Measurements from ENCODE around the gene FAM98C.

The FAM98C gene

GRCh38 chr19:38378866-38379265 lies 24.0 kb upstream of the FAM98C start:
- no peak for DNase-seq

GRCh38 chr19:38381138-38381537 lies 21.8 kb upstream of the FAM98C start:
- DNase-seq: no peak

DNA sequence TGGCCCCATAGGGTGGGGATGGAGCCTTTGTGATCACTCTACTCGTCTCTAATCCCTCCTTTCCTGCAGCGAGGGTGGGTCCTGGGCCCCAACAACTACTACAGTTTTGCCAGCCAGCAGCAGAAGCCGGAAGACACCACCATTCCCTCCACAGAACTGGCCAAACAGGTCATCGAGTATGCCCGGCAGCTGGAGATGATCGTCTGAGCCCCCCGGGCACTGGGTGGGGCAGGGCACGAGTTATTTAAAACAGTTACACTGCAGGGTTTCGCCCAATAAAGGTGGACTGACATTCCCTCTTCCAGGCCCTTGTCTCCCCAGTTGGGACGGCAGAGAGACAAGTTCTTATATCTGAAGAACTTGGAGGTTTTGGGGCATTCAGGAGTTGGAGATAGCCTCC lies 19.7 kb upstream of the FAM98C start:
- DNase-seq: no peak

GRCh38 chr19:38383743-38384142 lies 19.1 kb upstream of the FAM98C start:
- no peak for DNase-seq

GRCh38 chr19:38384209-38385027 lies 18.5 kb upstream of the FAM98C start:
- DNase-seq: no peak

GRCh38 chr19:38385057-38385803 lies 17.7 kb upstream of the FAM98C start:
- DNase-seq: no peak

- no peak for DNase-seq
Measured at GRCh38 chr19:38385804-38386257, 17.1 kb upstream of the FAM98C start.

DNA sequence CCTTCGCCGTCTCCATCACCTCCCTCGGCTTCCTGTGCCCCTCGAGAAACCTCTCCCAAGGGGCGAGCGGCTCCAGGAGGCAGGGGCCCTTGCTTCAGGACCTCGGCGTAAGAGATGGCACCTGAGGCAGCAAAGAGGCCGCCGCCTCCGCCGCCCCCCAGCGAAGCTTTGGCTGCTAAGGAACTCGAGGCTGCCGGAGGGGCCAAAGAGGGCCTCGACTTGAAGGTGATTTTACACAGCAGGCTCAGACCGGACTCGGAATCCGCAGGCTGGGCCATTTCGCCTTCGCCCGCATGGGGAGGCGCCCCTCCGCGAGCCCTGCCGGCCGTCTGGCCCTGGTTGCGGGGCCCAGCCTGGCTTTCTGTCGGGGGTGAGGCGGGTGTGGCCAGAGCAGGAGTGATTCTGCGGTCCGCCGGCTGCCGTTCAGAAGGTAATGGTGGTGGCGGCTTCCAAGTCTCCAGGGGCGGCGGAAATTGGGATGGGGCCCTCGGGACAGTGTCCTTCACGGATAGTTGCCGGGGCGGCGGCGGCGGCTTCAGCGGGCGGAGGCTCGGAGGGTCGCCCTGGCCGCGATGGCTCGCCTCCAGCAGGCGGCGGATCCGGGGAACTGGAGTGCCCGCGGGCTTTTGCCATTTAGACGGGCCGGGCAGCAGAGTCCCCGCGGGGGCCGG lies 16.5 kb upstream of the FAM98C start:
- DNase-seq: no peak

DNA sequence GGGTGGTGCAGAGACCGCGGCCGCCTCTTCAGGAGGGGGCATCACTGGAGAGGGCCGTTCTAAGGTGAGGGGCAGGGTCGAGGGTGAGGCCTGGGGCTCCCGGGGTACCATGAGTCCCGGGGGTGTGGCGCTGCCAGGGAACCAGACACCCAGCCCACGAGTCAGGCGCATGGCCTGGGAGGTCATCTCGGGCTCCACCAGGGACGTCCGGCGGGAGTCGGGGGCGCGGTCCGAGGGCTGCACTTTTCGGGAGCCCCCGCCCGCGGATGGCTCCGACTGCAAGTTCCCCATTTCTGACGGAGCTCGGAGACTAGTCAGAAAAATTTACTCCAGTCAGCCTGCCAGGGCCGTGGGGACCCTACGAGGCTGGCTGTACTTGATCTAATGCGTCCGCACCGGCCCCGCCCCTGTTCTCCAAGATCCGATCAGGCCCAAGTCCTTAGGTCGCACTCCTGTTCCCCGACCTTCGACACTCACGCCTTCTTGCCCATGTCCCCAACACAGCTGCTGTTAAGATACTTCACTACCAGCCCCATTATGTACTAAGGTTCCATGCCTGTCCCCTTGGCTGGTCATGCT lies 15.8 kb upstream of the FAM98C start:
- no peak for DNase-seq

GRCh38 chr19:38387550-38388348 lies 15.1 kb upstream of the FAM98C start, which contains the start of gene GGN:
Gene GGN (minus strand): TSS chr19:38388034. CDS start chr19:38387261, 773 bp downstream.
- peak; percentile 41 for DNase-seq

DNA sequence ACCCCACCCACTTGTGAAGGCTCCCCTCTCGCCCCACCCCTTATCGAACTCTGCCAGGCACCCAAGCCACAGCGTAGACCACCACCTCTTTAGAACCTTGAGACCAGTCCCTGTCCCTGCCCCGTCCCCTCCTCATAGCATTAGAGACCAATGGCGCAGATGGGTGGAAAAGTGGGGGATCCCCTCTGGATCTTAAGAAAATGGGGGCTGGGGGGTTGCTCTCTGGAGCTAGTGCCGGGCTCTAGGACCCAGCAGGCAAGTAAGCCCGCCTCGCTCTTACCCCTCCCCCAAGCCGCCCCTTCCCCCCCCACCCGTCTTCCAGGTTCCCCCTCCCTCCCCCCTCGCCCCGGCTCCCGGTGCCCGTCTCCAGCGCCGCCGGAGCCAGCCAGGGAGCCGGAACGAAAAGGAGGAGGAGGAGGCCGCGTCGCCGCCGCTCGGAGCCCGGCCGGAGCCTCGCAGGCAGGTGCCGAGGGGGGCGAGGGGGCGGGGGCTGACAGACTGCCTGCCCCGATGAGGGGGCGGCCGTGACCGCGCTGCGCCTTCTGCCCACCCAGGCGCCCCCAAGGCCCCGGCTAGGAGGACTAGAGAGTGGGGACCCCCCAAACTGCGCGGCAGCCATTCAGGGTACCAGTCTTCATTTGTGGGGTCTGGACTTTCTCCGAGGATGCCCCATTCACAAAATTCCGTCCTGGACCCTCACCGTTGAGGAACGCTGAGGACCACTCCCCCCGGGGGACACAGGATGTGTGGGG lies 14.4 kb upstream of the FAM98C start, which contains the start of gene SPRED3:
Gene SPRED3, plus strand, starts transcription at position 349 of the 752 bp plus-strand sequence. CDS start 1,606 bp downstream, outside the sequence.
- peak; percentile 69 for DNase-seq

GRCh38 chr19:38389101-38389925 lies 13.6 kb upstream of the FAM98C start:
- DNase-seq: peak; percentile 35

- DNase-seq: no peak
Measured at GRCh38 chr19:38389957-38390924, 12.7 kb upstream of the FAM98C start.

DNA sequence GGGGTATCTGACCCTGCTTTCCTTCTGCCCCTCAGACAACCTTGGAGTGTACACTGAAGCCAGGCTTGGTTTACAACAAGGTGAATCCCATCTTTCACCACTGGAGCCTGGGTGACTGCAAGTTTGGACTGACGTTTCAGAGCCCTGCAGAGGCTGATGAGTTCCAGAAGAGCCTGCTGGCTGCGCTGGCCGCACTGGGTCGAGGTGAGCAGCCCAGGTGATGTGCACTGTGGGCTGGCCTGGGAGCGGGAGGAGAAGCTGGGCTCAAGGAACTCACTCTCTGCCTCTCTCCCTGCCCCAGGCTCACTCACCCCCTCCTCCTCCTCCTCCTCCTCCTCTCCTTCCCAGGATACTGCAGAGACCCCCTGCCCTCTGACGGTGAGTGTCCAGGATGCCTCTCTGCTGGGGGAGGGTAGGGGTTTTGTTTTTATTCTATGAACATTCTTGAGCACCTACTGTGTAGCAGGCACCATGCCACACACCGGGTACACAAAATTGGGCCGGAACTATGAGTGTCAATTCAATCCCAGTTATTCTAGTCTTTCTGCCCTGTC lies 10.9 kb upstream of the FAM98C start:
- DNase-seq: no peak

GRCh38 chr19:38392707-38393308 lies 10.1 kb upstream of the FAM98C start:
- no peak for DNase-seq

- no peak for DNase-seq
Measured at GRCh38 chr19:38394488-38394887, 8.4 kb upstream of the FAM98C start.

- no peak for DNase-seq
Measured at GRCh38 chr19:38395381-38396114, 7.3 kb upstream of the FAM98C start.

DNA sequence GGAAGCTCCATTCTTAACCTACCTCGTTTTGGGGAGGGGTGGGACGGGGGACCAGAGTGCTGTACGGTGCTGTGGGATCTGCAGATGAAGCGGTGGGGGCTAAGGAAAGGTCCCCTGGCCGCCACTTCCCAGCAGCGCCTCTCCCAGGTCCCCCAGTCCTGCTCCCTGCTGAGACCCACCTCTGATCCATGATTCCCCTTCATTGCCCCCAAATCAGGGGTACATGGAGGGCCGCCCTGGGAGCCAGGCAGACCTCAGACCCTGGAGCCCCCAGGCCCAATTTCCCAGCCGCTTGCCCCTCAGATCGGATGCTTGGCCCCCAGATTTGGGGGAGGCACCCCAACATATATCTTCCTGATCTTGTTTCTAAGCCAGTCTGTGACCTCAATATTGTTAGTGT lies 3.8 kb upstream of the FAM98C start:
- DNase-seq: no peak
